PC-9 (cell line): Measurements from ENCODE around the gene KLK6. TPM values are rescaled to one million over a fixed set of nuclear protein-coding genes. Genes with fewer than 3 reads are reported as not detected.
A peak's percentile ranks its signal among the peaks of the same experiment; 100 is the strongest.

Source experiments
- BruUV-seq: library from RNA; stranded (reverse); fragments of 400-500 nt; replicated peaks from 2 replicates; lab custom pipeline; 2021; lab: Mats Ljungman, UMichigan
- CTCF ChIA-PET: fragments of 300-600 bp; sonication (Branson Sonifier 250); formaldehyde crosslinking; loops from one replicate; lab custom pipeline; 2022; ENCODE audit warnings: antibody characterized with exemption; lab: Charles Lee
- POLR2A ChIA-PET: fragments of 300-600 bp; sonication (Branson Sonifier 250); formaldehyde crosslinking; loops from one replicate; lab custom pipeline; 2022; ENCODE audit warnings: antibody characterized with exemption; ENCODE audit not compliant: unreplicated experiment; lab: Charles Lee
- DNase-seq, 2 experiments: peaks; one replicate each; pipeline versions ENCODE4 v3.0.0 to v3.0.0-alpha.2; 2015 to 2022; ENCODE audit warnings: mixed read lengths in 1 of 2
- H2AFZ ChIP-seq: fragments of 200-600 bp; sonication (generic); 2 replicates; pipeline ENCODE4 v1.8.1; 2017; ENCODE audit warnings: antibody characterized with exemption
- H3F3A ChIP-seq: fragments of 200-600 bp; sonication (generic); 2 replicates; pipeline ENCODE4 v1.8.1; 2017; ENCODE audit warnings: antibody characterized with exemption, mild to moderate bottlenecking, low read depth; ENCODE audit not compliant: insufficient read depth
- H3K27ac ChIP-seq: fragments of 200-600 bp; sonication (generic); 2 replicates; pipeline ENCODE4 v1.6.1; 2016; ENCODE audit warnings: mixed run types
- H3K27me3 ChIP-seq: fragments of 200-600 bp; sonication (generic); 2 replicates; pipeline ENCODE4 v1.6.1; 2016; ENCODE audit warnings: low read depth, mixed run types; ENCODE audit not compliant: insufficient read depth
- H3K36me3 ChIP-seq: fragments of 200-600 bp; sonication (generic); 2 replicates; pipeline ENCODE4 v1.6.1; 2016; ENCODE audit warnings: low read depth, mixed run types
- H3K4me1 ChIP-seq: fragments of 200-600 bp; sonication (generic); replicated peaks from 2 replicates; pipeline ENCODE4 v1.6.1; 2016; ENCODE audit warnings: mixed run types; ENCODE audit not compliant: insufficient read depth
- H3K4me2 ChIP-seq: fragments of 200-600 bp; sonication (generic); 2 replicates; pipeline ENCODE4 v1.6.1; 2017; ENCODE audit warnings: mixed run types
- H3K4me3 ChIP-seq: fragments of 200-600 bp; sonication (generic); 2 replicates; pipeline ENCODE4 v1.6.1; 2016; ENCODE audit warnings: mixed run types
- H3K79me2 ChIP-seq: fragments of 200-600 bp; sonication (generic); 2 replicates; pipeline ENCODE4 v1.6.1; 2017; ENCODE audit warnings: low read depth, mixed run types
- H3K9me2 ChIP-seq: fragments of 200-600 bp; sonication (generic); 2 replicates; pipeline ENCODE4 v1.8.1; 2017; ENCODE audit warnings: mild to moderate bottlenecking; ENCODE audit not compliant: insufficient read depth
- H3K9me3 ChIP-seq: fragments of 200-600 bp; sonication (generic); 2 replicates; pipeline ENCODE4 v1.8.1; 2016; ENCODE audit warnings: low read depth; ENCODE audit not compliant: insufficient read depth
- H4K20me1 ChIP-seq: fragments of 200-600 bp; sonication (generic); 2 replicates; pipeline ENCODE4 v1.8.1; 2017; ENCODE audit not compliant: insufficient read depth
- CTCF ChIP-seq: fragments of 200-600 bp; sonication (generic); conservative IDR thresholded peaks from 2 replicates; pipeline ENCODE4 v1.6.1; 2017; ENCODE audit warnings: mixed run types, antibody characterized with exemption, mild to moderate bottlenecking, moderate library complexity
- EZH2 ChIP-seq: fragments of 200-600 bp; sonication (generic); IDR thresholded peaks from 2 replicates; pipeline ENCODE4 v1.8.0; 2017; ENCODE audit warnings: antibody characterized with exemption, low read depth
- intact Hi-C: fragments of 100-400 bp; cut with micrococcal nuclease; formaldehyde crosslinking; loops from one replicate; pipeline ENCODE4 v1.10.0; 2022; ENCODE audit not compliant: unreplicated experiment
- total RNA-seq: library from RNA; stranded (reverse); gene quantifications from 2 replicates; pipeline ENCODE4 v1.2.3, GENCODE V29; 2021

KLK6 gene
- total RNA-seq, 1 experiment from 2014 or later = 490 TPM

- BruUV-seq = no TSS peak
- POLR2A ChIA-PET = interaction anchor here (1.1 to 1.2 kb wide), 5 partner anchors 13 to 83 kb away, joined by 3 to 10 read pairs (median 6); no protein-coding TSS in a partner anchor
- Histone ChIP-seq H3K4me1 (peaks cover 43% of the 10 kb centered on the region), H3K27ac (peak overlapping the region; percentile 89), H3F3A (peaks cover 41% of the 10 kb centered on the region), H3K27me3 (no peaks in the 10 kb centered on the region), H3K4me2 (peak overlapping the region; percentile 60), H3K4me3 (no peak overlapping the region), H3K36me3 (no peaks in the 10 kb centered on the region), H3K79me2 (no peaks in the 10 kb centered on the region), H3K9me3 (no peaks in the 10 kb centered on the region), H4K20me1 (no peaks in the 10 kb centered on the region), H2AFZ (peak overlapping the region; percentile 69; the same call in 1 of the 2 replicates), H3K9me2 (no peaks in the 10 kb centered on the region)
- CTCF ChIA-PET = interaction anchor here (0.8 to 1.4 kb wide), 4 partner anchors 13 to 460 kb away, joined by 3 to 5 read pairs (median 4); no protein-coding TSS in a partner anchor
- intact Hi-C loops = loop anchor here (2.0 kb wide), 1 partner anchor 19 kb away; the partner anchor contains the start of gene KLK5
- peak; percentile 52 to 93 for DNase-seq
- no peak for TF ChIP-seq EZH2
- TF ChIP-seq CTCF = no peak
Measured at GRCh38 chr19:50933640-50934039, 35.8 kb downstream of the KLK6 start.

GRCh38 chr19:50932690-50933083, 36.7 kb downstream of the KLK6 start:
- H3K9me3 ChIP-seq = no peaks in the 10 kb centered on the region
- intact Hi-C loops = loop anchor here (1.0 to 2.0 kb wide), 4 partner anchors 20 to 85 kb away; partner anchors contain the start of genes KLK5 and KLK6
- no peaks in the 10 kb centered on the region for H3K79me2 ChIP-seq
- H3K27me3 ChIP-seq = no peaks in the 10 kb centered on the region
- no peak overlapping the region for H2AFZ ChIP-seq
- peak overlapping the region; percentile 14 for H3K4me3 ChIP-seq
- H3K27ac ChIP-seq = peak overlapping the region; percentile 89
- H3K36me3 ChIP-seq = no peaks in the 10 kb centered on the region
- H3K9me2 ChIP-seq = no peaks in the 10 kb centered on the region
- ChIA-PET CTCF (interaction anchor here (0.6 to 1.0 kb wide), 2 partner anchors 70 to 149 kb away, joined by 4 to 18 read pairs; no protein-coding TSS in a partner anchor), POLR2A (interaction anchor here (0.6 to 1.2 kb wide), 3 partner anchors 19 to 84 kb away, joined by 3 to 6 read pairs (median 5); no protein-coding TSS in a partner anchor)
- TSS peak; percentile 60 for BruUV-seq
- DNase-seq = peak in 1 of 2 experiments; percentile 46
- peaks cover 41% of the 10 kb centered on the region for H3F3A ChIP-seq
- TF ChIP-seq CTCF = no peak; the same call in 1 of the 2 replicates
- TF ChIP-seq EZH2 = no peak
- peak overlapping the region; percentile 60 for H3K4me2 ChIP-seq
- H3K4me1 ChIP-seq = peaks cover 43% of the 10 kb centered on the region
- no peaks in the 10 kb centered on the region for H4K20me1 ChIP-seq

DNA sequence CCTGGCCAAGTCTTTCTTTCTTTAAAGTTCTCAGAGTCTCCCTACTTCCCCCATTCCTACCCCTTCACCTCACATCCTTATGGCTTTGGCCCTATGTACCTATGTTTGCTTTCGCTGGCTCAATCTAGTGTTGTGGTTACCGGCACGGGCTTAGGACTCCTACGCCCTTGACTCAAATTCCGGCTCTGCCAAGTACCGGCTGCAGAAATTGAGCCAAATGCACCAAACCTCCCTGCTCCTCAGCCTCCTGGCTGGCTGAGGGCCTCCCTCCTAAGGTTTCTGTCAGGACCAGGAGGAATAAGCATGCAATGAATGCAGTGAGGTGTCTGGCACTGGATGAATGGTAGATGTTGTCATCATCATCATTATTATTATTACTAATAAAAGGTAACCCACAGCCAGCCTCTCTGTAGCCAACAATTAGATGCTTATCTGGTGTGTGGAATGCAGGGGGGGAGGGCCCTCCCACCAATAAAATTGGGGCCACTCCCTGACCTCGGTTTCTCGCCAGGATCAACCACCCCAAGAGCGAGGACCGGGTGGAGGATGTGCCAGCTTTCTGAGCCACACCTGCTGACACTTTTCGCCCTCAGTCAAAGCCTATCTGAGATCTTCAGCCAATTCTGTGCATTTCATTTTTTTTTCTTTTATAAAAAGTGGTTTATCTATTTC, 37.2 kb downstream of the KLK6 start:
- Histone ChIP-seq H2AFZ (no peak overlapping the region), H3K36me3 (no peaks in the 10 kb centered on the region), H3K4me1 (peaks cover 43% of the 10 kb centered on the region), H3K27me3 (no peaks in the 10 kb centered on the region), H3K4me2 (peak overlapping the region; percentile 60), H3K9me3 (no peaks in the 10 kb centered on the region), H3K79me2 (no peaks in the 10 kb centered on the region), H3K9me2 (no peaks in the 10 kb centered on the region), H3K4me3 (peak overlapping the region; percentile 14; the same call in 1 of the 2 replicates), H3K27ac (peak overlapping the region; percentile 89), H3F3A (peaks cover 41% of the 10 kb centered on the region), H4K20me1 (no peaks in the 10 kb centered on the region)
- DNase-seq = peak; percentile 93 to 100
- ChIA-PET POLR2A (interaction anchor here (0.6 kb wide), 1 partner anchor 51 kb away, joined by 3 read pairs; no protein-coding TSS in a partner anchor), CTCF (interaction anchor here (0.6 to 1.0 kb wide), 2 partner anchors 70 to 148 kb away, joined by 4 to 18 read pairs; no protein-coding TSS in a partner anchor)
- BruUV-seq = no TSS peak
- no peak for TF ChIP-seq EZH2
- no peak for TF ChIP-seq CTCF
- intact Hi-C loops = loop anchor here (1.0 to 2.0 kb wide), 4 partner anchors 21 to 85 kb away; partner anchors contain the start of genes KLK5 and KLK6
